Measurements from ENCODE around the gene FAIM2.

DNA sequence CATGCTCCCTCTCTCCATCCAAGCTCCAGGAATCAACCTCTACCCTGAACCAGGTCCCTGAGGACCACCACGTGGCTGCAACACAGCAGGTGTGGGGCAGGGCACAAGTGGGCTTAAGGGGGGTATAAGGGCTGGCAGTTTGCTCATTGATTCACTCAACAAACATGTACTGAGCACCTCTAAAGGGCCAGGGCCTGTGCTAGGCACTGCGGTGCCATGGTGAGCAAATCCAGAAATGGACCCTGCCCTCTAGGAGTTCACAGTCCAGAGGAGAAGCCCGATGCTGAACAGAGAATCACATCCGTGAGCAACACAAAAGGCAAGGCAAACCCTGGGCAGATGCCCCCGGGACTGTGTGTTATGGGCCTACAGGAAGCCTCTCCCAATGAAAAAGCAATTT lies 40.3 kb upstream of the FAIM2 start:
- no peak for TF ChIP-seq CTCF (IDR thresholded peaks at IDR 0.05)
- TF ChIP-seq POLR2A (IDR thresholded peaks at IDR 0.05): no peak
